ENCODE measurements around the gene F2RL3. TPM values are rescaled to one million over a fixed set of nuclear protein-coding genes. Genes with fewer than 3 reads are reported as not detected.

F2RL3 gene
- total RNA-seq, 2 experiments from 2014 or later, result not detected

DNA sequence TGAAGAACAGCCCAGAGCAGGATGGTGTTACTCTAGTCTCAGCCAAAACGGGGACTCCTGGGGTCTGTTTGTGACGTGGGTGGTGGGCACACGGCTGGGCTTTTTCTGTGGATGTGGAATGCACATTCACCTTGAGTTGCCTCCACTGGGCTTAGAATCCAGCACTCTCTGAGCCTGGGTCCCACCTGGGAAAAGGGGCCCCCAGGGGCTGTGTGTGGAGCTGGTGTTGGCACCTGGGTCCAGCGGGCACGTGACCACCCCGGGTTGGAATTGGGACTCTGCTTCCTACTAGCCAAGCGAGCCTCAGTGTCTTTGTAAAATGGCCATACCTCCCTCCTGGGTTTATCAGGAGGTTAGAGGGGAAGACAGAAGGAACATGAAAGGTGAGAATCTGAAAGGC, 29.2 kb upstream of the F2RL3 start:
- Histone ChIP-seq H3K4me1 (ENCODE audit: insufficient read depth, low read length) (no peaks in the 10 kb centered on the region), H3K27me3 (ENCODE audit: control insufficient read depth in 1 of 2, insufficient read depth in 2 of 2, low read length in 2 of 2) (no peaks in the 10 kb centered on the region), H3K9me3 (ENCODE audit: control insufficient read depth in 1 of 2, insufficient read depth in 1 of 2, low read length in 2 of 2) (no peaks in the 10 kb centered on the region), H3K27ac (ENCODE audit: low read depth in 1 of 2, low read length in 2 of 2) (no peak overlapping the region), H3K36me3 (ENCODE audit: insufficient read depth, low read length) (peaks cover 40% of the 10 kb centered on the region), H3K4me3 (ENCODE audit: low read length) (no peak overlapping the region)
- Mint-ChIP-seq H3K36me3 (ENCODE audit: low read depth) (peaks cover 64% of the 10 kb centered on the region), H3K4me1 (ENCODE audit: low read depth) (no peaks in the 10 kb centered on the region), H3K27me3 (no peaks in the 10 kb centered on the region), H3K9me3 (no peaks in the 10 kb centered on the region), H3K27ac (no peak overlapping the region), H3K4me3 (no peak overlapping the region)
- CTCF ChIA-PET, result no interaction called here
- intact Hi-C loops (cut with DNase I, micrococcal nuclease), result no loop called here
- POLR2A ChIA-PET, result no interaction called here
- no peak for ATAC-seq (ENCODE audit: poor library complexity)
- DNase-seq, result no peak
- TF ChIP-seq, protein P1, sequence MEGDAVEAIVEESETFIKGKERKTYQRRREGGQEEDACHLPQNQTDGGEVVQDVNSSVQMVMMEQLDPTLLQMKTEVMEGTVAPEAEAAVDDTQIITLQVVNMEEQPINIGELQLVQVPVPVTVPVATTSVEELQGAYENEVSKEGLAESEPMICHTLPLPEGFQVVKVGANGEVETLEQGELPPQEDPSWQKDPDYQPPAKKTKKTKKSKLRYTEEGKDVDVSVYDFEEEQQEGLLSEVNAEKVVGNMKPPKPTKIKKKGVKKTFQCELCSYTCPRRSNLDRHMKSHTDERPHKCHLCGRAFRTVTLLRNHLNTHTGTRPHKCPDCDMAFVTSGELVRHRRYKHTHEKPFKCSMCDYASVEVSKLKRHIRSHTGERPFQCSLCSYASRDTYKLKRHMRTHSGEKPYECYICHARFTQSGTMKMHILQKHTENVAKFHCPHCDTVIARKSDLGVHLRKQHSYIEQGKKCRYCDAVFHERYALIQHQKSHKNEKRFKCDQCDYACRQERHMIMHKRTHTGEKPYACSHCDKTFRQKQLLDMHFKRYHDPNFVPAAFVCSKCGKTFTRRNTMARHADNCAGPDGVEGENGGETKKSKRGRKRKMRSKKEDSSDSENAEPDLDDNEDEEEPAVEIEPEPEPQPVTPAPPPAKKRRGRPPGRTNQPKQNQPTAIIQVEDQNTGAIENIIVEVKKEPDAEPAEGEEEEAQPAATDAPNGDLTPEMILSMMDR (IDR thresholded peaks at IDR 0.05), result no peak

DNA sequence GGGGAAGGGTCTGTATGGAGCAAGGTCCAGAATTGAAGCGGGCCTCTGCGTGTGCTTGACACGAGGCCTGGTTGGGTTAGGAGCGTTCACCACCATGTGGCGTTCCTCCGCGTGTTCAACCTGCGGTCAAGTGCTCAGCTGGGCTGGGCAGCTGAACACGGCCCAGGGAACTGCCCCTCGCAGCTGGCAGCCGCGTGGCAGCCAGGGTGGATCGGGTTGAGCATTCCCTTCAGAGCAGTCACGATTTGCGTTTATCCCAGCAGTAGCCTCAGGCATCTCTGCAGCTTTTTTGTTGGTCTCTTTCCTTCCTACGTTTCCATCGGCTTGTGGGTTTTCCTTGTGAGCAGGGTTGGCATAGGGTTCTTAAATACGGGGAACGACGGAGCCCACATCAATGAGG, 28.7 kb upstream of the F2RL3 start:
- no peak for ATAC-seq (ENCODE audit: poor library complexity)
- Histone ChIP-seq H3K9me3 (ENCODE audit: control insufficient read depth in 1 of 2, insufficient read depth in 1 of 2, low read length in 2 of 2) (no peaks in the 10 kb centered on the region), H3K27me3 (ENCODE audit: control insufficient read depth in 1 of 2, insufficient read depth in 2 of 2, low read length in 2 of 2) (no peaks in the 10 kb centered on the region), H3K36me3 (ENCODE audit: insufficient read depth, low read length) (peaks cover 37% of the 10 kb centered on the region), H3K4me3 (ENCODE audit: low read length) (no peak overlapping the region), H3K27ac (ENCODE audit: low read depth in 1 of 2, low read length in 2 of 2) (no peak overlapping the region), H3K4me1 (ENCODE audit: insufficient read depth, low read length) (no peaks in the 10 kb centered on the region)
- CTCF ChIA-PET, result no interaction called here
- no peak for DNase-seq
- intact Hi-C loops (cut with DNase I, micrococcal nuclease), result no loop called here
- Mint-ChIP-seq H3K27ac (no peak overlapping the region), H3K36me3 (ENCODE audit: low read depth) (peaks cover 61% of the 10 kb centered on the region), H3K4me3 (no peak overlapping the region), H3K4me1 (ENCODE audit: low read depth) (no peaks in the 10 kb centered on the region), H3K27me3 (no peaks in the 10 kb centered on the region), H3K9me3 (no peaks in the 10 kb centered on the region)
- POLR2A ChIA-PET, result no interaction called here
- TF ChIP-seq, protein P1 (IDR thresholded peaks at IDR 0.05), result no peak

DNA sequence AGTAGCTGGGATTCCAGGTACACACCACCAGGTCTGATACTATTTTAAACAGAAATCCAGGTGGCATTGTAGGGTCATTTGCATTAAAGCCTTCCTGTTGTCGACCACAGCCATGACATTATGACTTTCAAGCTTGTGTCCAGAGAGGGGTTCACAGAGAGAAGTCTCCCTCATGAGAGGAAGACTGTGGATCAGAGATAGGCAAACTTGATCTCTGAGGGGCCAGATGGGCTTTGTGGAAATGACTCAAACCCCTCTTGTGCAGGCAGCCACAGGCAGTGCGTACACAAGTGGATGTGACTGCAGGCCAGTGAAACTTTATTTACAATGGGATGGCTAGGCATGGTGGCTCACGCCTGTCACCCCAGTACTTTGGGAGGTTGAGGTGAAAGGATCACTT, 27.8 kb upstream of the F2RL3 start:
- H3K36me3 ChIP-seq (ENCODE audit: insufficient read depth, low read length), result peaks cover 43% of the 10 kb centered on the region
- TF ChIP-seq, protein P1 (IDR thresholded peaks at IDR 0.05), result no peak
- H3K27me3 ChIP-seq (ENCODE audit: control insufficient read depth in 1 of 2, insufficient read depth in 2 of 2, low read length in 2 of 2), result no peaks in the 10 kb centered on the region
- H3K4me1 ChIP-seq (ENCODE audit: insufficient read depth, low read length), result no peaks in the 10 kb centered on the region
- no peak overlapping the region for H3K4me3 Mint-ChIP-seq
- intact Hi-C loops (cut with DNase I, micrococcal nuclease), result no loop called here
- no peaks in the 10 kb centered on the region for H3K9me3 Mint-ChIP-seq
- no peak overlapping the region for H3K27ac ChIP-seq (ENCODE audit: low read depth in 1 of 2, low read length in 2 of 2)
- no peaks in the 10 kb centered on the region for H3K27me3 Mint-ChIP-seq
- CTCF ChIA-PET, result no interaction called here
- H3K36me3 Mint-ChIP-seq (ENCODE audit: low read depth), result peaks cover 66% of the 10 kb centered on the region
- no peak overlapping the region for H3K4me3 ChIP-seq (ENCODE audit: low read length)
- ATAC-seq (ENCODE audit: poor library complexity) (no peak), DNase-seq (no peak)
- POLR2A ChIA-PET, result no interaction called here
- H3K4me1 Mint-ChIP-seq (ENCODE audit: low read depth), result no peaks in the 10 kb centered on the region
- no peak overlapping the region for H3K27ac Mint-ChIP-seq
- no peaks in the 10 kb centered on the region for H3K9me3 ChIP-seq (ENCODE audit: control insufficient read depth in 1 of 2, insufficient read depth in 1 of 2, low read length in 2 of 2)
